Fibroblast of peridontal ligament (primary cell): ENCODE measurements around the gene TSHZ3.

ENCODE experiments used
- DNase-seq: peaks from one replicate; pipeline ENCODE4 v3.0.0-alpha.2; 2010; ENCODE audit errors: extremely low read depth

TSHZ3 gene

GRCh38 chr19:31312677-31313244 lies 36.5 kb downstream of the TSHZ3 start:
- DNase-seq = no peak

GRCh38 chr19:31312009-31312676 lies 37.1 kb downstream of the TSHZ3 start:
- DNase-seq = peak; percentile 89

- no peak for DNase-seq
Measured at GRCh38 chr19:31310432-31311133, 38.7 kb downstream of the TSHZ3 start.

- DNase-seq = no peak
Measured at GRCh38 chr19:31308781-31309180, 40.5 kb downstream of the TSHZ3 start.

GRCh38 chr19:31307071-31307669 lies 42.1 kb downstream of the TSHZ3 start:
- no peak for DNase-seq

- DNase-seq = no peak
Measured at GRCh38 chr19:31306006-31306753, 43.1 kb downstream of the TSHZ3 start.

GRCh38 chr19:31304831-31305312 lies 44.4 kb downstream of the TSHZ3 start:
- DNase-seq = no peak

GRCh38 chr19:31303262-31303815 lies 45.9 kb downstream of the TSHZ3 start:
- no peak for DNase-seq

- DNase-seq = no peak
Measured at GRCh38 chr19:31301306-31301980, 47.8 kb downstream of the TSHZ3 start.

GRCh38 chr19:31300422-31300821 lies 48.8 kb downstream of the TSHZ3 start:
- no peak for DNase-seq

- no peak for DNase-seq
Measured at GRCh38 chr19:31299665-31300064, 49.6 kb downstream of the TSHZ3 start.

- no peak for DNase-seq
Measured at GRCh38 chr19:31297991-31298390, 51.2 kb downstream of the TSHZ3 start.

- no peak for DNase-seq
Measured at GRCh38 chr19:31296741-31297390, 52.4 kb downstream of the TSHZ3 start.

GRCh38 chr19:31294189-31294588 lies 55.0 kb downstream of the TSHZ3 start:
- no peak for DNase-seq

- DNase-seq = no peak
Measured at GRCh38 chr19:31292639-31293185, 56.5 kb downstream of the TSHZ3 start.

GRCh38 chr19:31290931-31291590 lies 58.2 kb downstream of the TSHZ3 start:
- DNase-seq = no peak

- DNase-seq = no peak
Measured at GRCh38 chr19:31289976-31290375, 59.3 kb downstream of the TSHZ3 start.

GRCh38 chr19:31289381-31289880 lies 59.8 kb downstream of the TSHZ3 start:
- DNase-seq = no peak

GRCh38 chr19:31286491-31286890 lies 62.7 kb downstream of the TSHZ3 start:
- DNase-seq = no peak
